HG03025 (cell line): ENCODE data around the gene STIM2.
A peak's percentile ranks its signal among the peaks of the same experiment; 100 is the strongest.

Source experiments
- ATAC-seq: cut with Tn5 transposase; IDR thresholded peaks from one replicate; pipeline ENCODE4 v1.9.1; 2021; ENCODE audit warnings: mild to moderate bottlenecking, moderate library complexity; ENCODE audit not compliant: unreplicated experiment, low FRiP score

The STIM2 gene

GRCh38 chr4:26836539-26836938 is 24.1 kb upstream of the STIM2 start:
- ATAC-seq = no peak

GRCh38 chr4:26837993-26838842 is 22.4 kb upstream of the STIM2 start:
- no peak for ATAC-seq

- no peak for ATAC-seq
Measured at GRCh38 chr4:26839016-26839415, 21.6 kb upstream of the STIM2 start.

- ATAC-seq = no peak
Measured at GRCh38 chr4:26839534-26839951, 21.1 kb upstream of the STIM2 start.

GRCh38 chr4:26840786-26841185 is 19.9 kb upstream of the STIM2 start:
- ATAC-seq = no peak

DNA sequence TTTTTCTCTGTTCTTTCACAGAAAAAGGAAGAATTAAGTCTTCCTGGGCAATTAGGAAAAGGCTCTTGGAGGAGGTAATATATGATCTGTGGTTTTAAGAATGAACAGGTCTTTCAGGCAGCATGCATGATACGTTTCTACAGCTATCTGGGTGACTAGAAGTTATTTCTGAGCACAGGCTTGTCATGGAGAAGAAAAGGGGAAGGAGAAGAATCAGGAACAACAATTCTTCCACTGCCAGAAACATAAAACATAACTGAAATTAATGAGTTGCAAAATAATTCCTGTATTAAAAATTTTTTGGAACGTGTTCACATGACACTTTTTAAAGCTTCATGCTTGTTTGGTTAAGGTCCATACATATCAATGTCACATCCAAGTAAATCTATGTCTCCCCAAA is 17.7 kb upstream of the STIM2 start:
- ATAC-seq = no peak

DNA sequence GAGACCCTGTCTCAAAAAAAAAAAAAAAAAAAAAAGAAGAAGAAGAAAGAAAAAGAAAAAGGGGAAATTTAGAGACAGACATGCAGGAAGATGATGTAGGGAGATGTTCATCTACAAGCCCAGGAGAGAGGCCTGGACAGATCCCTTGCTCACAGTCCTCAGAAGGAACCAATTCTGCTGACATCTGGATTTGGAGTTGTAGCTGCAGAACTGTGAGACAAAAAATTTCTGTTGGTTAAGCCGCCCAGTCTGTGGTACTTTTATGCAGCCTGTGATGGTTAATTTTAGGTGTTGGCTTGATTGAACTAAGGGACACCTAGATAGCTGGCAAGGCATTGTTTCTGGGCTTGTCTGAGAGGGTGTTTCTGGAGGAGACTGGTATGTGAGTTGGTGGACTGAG is 10.1 kb upstream of the STIM2 start:
- no peak for ATAC-seq

- no peak for ATAC-seq
Measured at GRCh38 chr4:26851129-26851528, 9.5 kb upstream of the STIM2 start.

GRCh38 chr4:26854701-26855100 is 5.9 kb upstream of the STIM2 start:
- no peak for ATAC-seq

DNA sequence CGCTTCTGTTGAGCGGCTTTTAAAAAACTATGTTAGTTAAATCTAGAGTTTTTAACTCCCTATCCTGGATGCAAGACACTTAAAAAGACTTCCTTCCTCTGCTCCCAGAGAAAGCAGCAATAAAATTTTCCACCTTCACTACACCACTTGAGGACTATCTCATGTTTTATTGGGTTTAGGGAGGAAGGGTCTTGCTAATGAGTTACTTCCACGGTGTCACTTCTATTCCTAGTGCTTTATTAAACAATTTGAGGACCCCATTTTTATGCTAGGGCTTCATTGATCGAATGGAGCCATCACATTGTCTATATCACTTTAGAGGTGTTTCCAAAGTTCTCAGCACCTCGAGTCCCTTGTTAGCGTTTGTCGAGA is 3.7 kb upstream of the STIM2 start:
- no peak for ATAC-seq

GRCh38 chr4:26857278-26858034 is 3.2 kb upstream of the STIM2 start:
- ATAC-seq = peak; percentile 53

DNA sequence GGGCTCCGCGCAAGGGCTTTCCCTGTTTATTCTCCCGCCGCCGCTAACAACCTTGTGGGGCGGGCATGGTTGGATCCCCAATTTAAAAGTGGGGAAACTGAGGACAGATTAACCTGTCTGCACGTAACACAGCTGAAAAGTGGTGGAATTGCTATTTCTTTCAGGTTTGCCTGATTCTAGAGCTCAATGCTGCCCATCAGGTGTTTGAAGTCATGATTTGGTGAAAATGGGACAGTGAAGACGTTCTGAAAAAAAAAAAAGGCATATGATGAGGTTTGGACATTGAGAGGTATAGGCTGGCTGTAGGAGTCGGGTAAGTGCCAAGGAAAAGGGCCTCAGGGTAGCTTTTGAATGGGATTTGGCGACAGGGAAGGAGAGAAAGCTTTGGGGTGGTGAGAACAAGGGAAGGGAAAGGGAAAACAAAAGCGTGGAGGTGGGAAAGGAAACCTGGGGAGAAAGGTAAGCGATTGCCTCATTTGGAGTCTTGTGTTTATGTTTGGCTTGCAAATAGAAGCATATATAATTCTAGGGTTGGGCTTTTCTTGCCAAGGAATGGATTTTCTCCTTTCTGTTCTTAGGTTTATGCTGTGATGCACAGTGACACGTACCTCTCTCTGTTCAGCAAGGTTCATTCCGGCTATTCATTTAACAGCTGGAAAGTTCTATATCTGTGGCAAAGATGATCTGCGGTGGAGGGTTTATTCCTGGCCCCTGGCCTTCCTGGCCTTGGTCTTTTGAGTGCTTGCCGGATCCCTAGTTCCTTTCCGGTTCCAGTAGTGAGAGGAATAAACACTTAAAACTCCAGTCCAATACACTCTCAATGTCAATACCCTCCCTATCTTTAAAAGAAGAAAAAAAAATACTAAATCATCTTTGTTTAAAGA is 2.4 kb upstream of the STIM2 start:
- no peak for ATAC-seq

- ATAC-seq = no peak
Measured at GRCh38 chr4:26858947-26859401, 1.7 kb upstream of the STIM2 start.

DNA sequence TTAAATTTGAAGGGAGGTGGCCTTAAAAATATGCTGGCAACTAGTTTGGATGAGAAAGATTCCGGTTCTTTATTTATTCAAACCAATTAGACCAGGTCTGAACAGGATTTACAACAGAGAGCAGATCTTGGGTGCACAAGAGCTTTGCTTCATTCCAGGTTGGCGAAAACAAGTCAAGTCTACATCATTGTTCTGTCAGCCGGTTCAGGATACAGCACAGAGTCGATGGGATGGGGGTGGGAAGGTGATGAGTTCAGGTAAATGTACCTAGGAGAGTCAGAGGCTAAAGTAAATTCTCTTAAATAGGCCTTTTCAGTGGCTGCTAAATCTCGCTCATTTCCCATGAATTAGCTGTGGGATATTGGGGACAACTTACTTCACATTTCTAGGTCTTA is 882 bp upstream of the STIM2 start:
- no peak for ATAC-seq

- ATAC-seq = peak; percentile 22
Measured at GRCh38 chr4:26860922-26861433, 337 bp downstream of the STIM2 start.

- peak; percentile 53 for ATAC-seq
Measured at GRCh38 chr4:26861434-26862186, 969 bp downstream of the STIM2 start.

GRCh38 chr4:26862381-26862915 is 1.8 kb downstream of the STIM2 start:
- no peak for ATAC-seq

- ATAC-seq = no peak
Measured at GRCh38 chr4:26863512-26863911, 2.9 kb downstream of the STIM2 start.

DNA sequence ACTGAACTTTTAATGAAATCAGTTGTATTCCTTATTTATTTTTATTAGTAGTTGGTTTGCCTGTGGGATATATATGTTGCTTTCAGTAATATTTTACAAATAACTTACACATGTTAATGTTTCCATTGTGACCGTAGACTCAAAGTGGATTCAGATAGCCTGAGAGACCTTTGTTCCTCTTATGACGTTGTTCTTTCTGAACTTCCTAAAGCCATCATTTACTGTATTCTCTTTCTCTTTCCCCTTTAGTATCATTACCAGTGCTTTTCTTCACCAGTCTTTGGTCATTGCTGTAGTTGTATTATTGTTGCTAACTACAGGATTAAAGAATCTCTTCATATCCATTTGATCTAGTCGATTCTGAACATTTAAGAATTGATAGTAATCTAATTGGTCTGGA is 4.3 kb downstream of the STIM2 start:
- ATAC-seq = no peak

GRCh38 chr4:26866203-26866602 is 5.6 kb downstream of the STIM2 start:
- no peak for ATAC-seq
